Smooth muscle cell of the pulmonary artery (primary cell): ENCODE measurements around the gene HSFY1. TPM values are rescaled to one million over a fixed set of nuclear protein-coding genes. Genes with fewer than 3 reads are reported as not detected.

ENCODE experiments used
- total RNA-seq: library from RNA; depleted of rRNA; stranded (reverse); fragments of >200 nt; gene quantifications from 2 replicates; pipeline ENCODE4 v1.2.3, GENCODE V29; 2014

HSFY1 gene, protein sequence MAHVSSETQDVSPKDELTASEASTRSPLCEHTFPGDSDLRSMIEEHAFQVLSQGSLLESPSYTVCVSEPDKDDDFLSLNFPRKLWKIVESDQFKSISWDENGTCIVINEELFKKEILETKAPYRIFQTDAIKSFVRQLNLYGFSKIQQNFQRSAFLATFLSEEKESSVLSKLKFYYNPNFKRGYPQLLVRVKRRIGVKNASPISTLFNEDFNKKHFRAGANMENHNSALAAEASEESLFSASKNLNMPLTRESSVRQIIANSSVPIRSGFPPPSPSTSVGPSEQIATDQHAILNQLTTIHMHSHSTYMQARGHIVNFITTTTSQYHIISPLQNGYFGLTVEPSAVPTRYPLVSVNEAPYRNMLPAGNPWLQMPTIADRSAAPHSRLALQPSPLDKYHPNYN
- total RNA-seq: not detected in 2 replicates

GRCh38 chrY:18546420-18546819 lies at the start of gene HSFY1:
TSS of gene HSFY1 (plus strand) at chrY:18546720. CDS start at chrY:18546788, 68 bp downstream.

Other genes starting within 250 kb of the HSFY1 start
- 0.13 and 0.17 TPM in 2 replicates for gene HSFY2, start 227.0 kb downstream of the HSFY1 start, total RNA-seq